Transverse colon (tissue), 4 donors: ENCODE measurements around the gene TAAR8. TPM values are rescaled to one million over a fixed set of nuclear protein-coding genes. Genes with fewer than 3 reads are reported as not detected.

Experiments used
- DNase-seq: peaks from one replicate; pipeline ENCODE4 v3.0.0-alpha.2; 2019
- H3K27ac ChIP-seq, 4 donors: fragments of 200-600 bp; sonication (generic); 2 replicates each; pipeline ENCODE4 v1.5.1; 2016 to 2018; ENCODE audit warnings: inconsistent platforms in 4 of 4
- H3K27me3 ChIP-seq: fragments of 200-600 bp; sonication (generic); 2 replicates; pipeline ENCODE4 v1.5.1; 2017; ENCODE audit warnings: inconsistent platforms
- H3K36me3 ChIP-seq, 4 donors: fragments of 200-600 bp; sonication (generic); 2 replicates each; pipeline ENCODE4 v1.5.1; 2017 to 2019; ENCODE audit warnings: inconsistent platforms in 4 of 4
- H3K4me1 ChIP-seq, 4 donors: fragments of 200-600 bp; sonication (generic); 2 replicates each; pipeline ENCODE4 v1.5.1; 2017 to 2020; ENCODE audit warnings: inconsistent platforms in 4 of 4
- H3K4me3 ChIP-seq, 4 donors: fragments of 200-600 bp; sonication (generic); 1 replicate in 1 of 4; 2 replicates in 3 of 4; pipeline versions ENCODE4 v1.5.1 to v1.6.1; 2017 to 2019; ENCODE audit warnings: inconsistent platforms in 4 of 4
- H3K9me3 ChIP-seq, 2 donors: fragments of 200-600 bp; sonication (generic); 2 replicates each; pipeline ENCODE4 v1.5.1; 2017 to 2019; ENCODE audit warnings: inconsistent platforms in 2 of 2
- CTCF ChIP-seq, 5 experiments: fragments of 200-600 bp in 3 of 5; fragments of 450-650 bp in 2 of 5; sonication (generic) in 3 of 5; IDR thresholded peaks; 1 replicate in 2 of 5; 2 replicates in 3 of 5; pipeline ENCODE4 v1.5.1; 2016 to 2017; ENCODE audit warnings: antibody characterized with exemption in 5 of 5, inconsistent platforms in 3 of 5, mild to moderate bottlenecking in 2 of 5, moderate library complexity in 1 of 5
- EP300 ChIP-seq: sonication (generic); formaldehyde crosslinking; IDR thresholded peaks from one replicate; pipeline ENCODE4 v1.6.1; 2017; ENCODE audit warnings: antibody characterized with exemption, low read depth
- POLR2A ChIP-seq: fragments of 450-650 bp; IDR thresholded peaks from one replicate; pipeline ENCODE4 v1.6.1; 2016; ENCODE audit warnings: antibody characterized with exemption, mild to moderate bottlenecking, moderate library complexity
- POLR2AphosphoS5 ChIP-seq, 3 donors: sonication (generic); formaldehyde crosslinking; IDR thresholded peaks; one replicate each; pipeline ENCODE4 v1.6.1; 2016; ENCODE audit warnings: antibody characterized with exemption in 3 of 3
- WGBS, 2 donors: methylation state at CpG; one replicate each; pipeline ENCODE4 v1.1.5; 2018; ENCODE audit warnings: low coverage in 1 of 2; 5-methylcytosine and 5-hydroxymethylcytosine counted together
- in situ Hi-C, 4 donors: fragments of 200-750 bp; cut with MboI; loops; one replicate each; pipeline versions ENCODE4 v1.15.0 to v1.15.1; 2017; ENCODE audit warnings: low sequenced_read_pairs in 3 of 4, low pct_ligation_motif_present in 1 of 4, low pct_unique_long_range_greater_than_20kb in 1 of 4
- intact Hi-C: fragments of 100-400 bp; cut with DNase I; formaldehyde crosslinking; loops from one replicate; pipeline ENCODE4 v1.15.1; 2023; ENCODE audit warnings: low total_unique reads
- total RNA-seq, 4 donors: library from RNA; depleted of rRNA; stranded (reverse); fragments of >200 nt; gene quantifications; one replicate each; pipeline ENCODE4 v1.1.0, GENCODE V29; 2016

Gene TAAR8
- total RNA-seq, 4 donors from 2014 or later = not detected

GRCh38 chr6:132569170-132569569 is 16.7 kb downstream of the TAAR8 start:
- WGBS, 2 donors = 48 to 58% methylated on average over 4 of the region's 4 CpGs

GRCh38 chr6:132570221-132570777 is 17.8 kb downstream of the TAAR8 start, which contains the start of gene TAAR6:
TSS of gene TAAR6 (plus strand) at chr6:132570322. CDS start at chr6:132570322, 0 bp downstream.
- WGBS, 2 donors = 77 to 82% methylated on average over 14 to 15 of the region's 15 CpGs
- no peaks in the 10 kb centered on the region for H3K4me1 ChIP-seq

More at GRCh38 chr6:132569170-132569569, 16.7 kb downstream of the TAAR8 start:
- H3K4me3 ChIP-seq = no peak overlapping the region
- in situ Hi-C loops = no loop called here
- peaks cover 7% of the 10 kb centered on the region for H3K27me3 ChIP-seq
- no peak overlapping the region for H3K27ac ChIP-seq
- DNase-seq = no peak
- intact Hi-C loops = no loop called here
- H3K4me1 ChIP-seq = no peaks in the 10 kb centered on the region
- no peaks in the 10 kb centered on the region for H3K36me3 ChIP-seq
- no peaks in the 10 kb centered on the region for H3K9me3 ChIP-seq
- TF ChIP-seq CTCF (IDR thresholded peaks at IDR 0.05) (no peak), POLR2A (no peak), POLR2AphosphoS5 (IDR thresholded peaks at IDR 0.05) (no peak), EP300 (no peak)

GRCh38 chr6:132571774-132572173 is 19.3 kb downstream of the TAAR8 start:
- Histone ChIP-seq H3K27me3 (peaks cover 7% of the 10 kb centered on the region), H3K9me3 (no peaks in the 10 kb centered on the region), H3K4me3 (no peak overlapping the region), H3K4me1 (no peaks in the 10 kb centered on the region), H3K36me3 (no peaks in the 10 kb centered on the region), H3K27ac (no peak overlapping the region)
- intact Hi-C loops = no loop called here
- in situ Hi-C loops = no loop called here
- TF ChIP-seq POLR2AphosphoS5 (IDR thresholded peaks at IDR 0.05) = no peak
- no peak for TF ChIP-seq EP300
- TF ChIP-seq CTCF (IDR thresholded peaks at IDR 0.05) = no peak
- no peak for TF ChIP-seq POLR2A
- DNase-seq = no peak

More at GRCh38 chr6:132570221-132570777, 17.8 kb downstream of the TAAR8 start, which contains the start of gene TAAR6:
- no peaks in the 10 kb centered on the region for H3K9me3 ChIP-seq
- intact Hi-C loops (no loop called here), in situ Hi-C loops (no loop called here)
- H3K27ac ChIP-seq = no peak within 1 kb of the TSS
- no peak for DNase-seq
- no peak within 1 kb of the TSS for H3K4me3 ChIP-seq
- H3K36me3 ChIP-seq = no peaks in the 10 kb centered on the region
- H3K27me3 ChIP-seq = peaks cover 7% of the 10 kb centered on the region
- no peak for TF ChIP-seq POLR2A
- no peak for TF ChIP-seq CTCF (IDR thresholded peaks at IDR 0.05)
- TF ChIP-seq POLR2AphosphoS5 (IDR thresholded peaks at IDR 0.05) = no peak
- TF ChIP-seq EP300 = no peak

GRCh38 chr6:132584698-132585097 is 32.2 kb downstream of the TAAR8 start:
- intact Hi-C loops = no loop called here
- TF ChIP-seq CTCF (IDR thresholded peaks at IDR 0.05) (no peak), POLR2A (no peak), POLR2AphosphoS5 (IDR thresholded peaks at IDR 0.05) (no peak), EP300 (no peak)
- Histone ChIP-seq H3K27me3 (no peaks in the 10 kb centered on the region), H3K27ac (no peak overlapping the region), H3K36me3 (no peaks in the 10 kb centered on the region), H3K4me3 (no peak overlapping the region), H3K9me3 (no peaks in the 10 kb centered on the region), H3K4me1 (no peaks in the 10 kb centered on the region)
- WGBS, 2 donors = 50 to 61% methylated on average over 1 of the region's 1 CpG
- in situ Hi-C loops = no loop called here
- DNase-seq = no peak
